Eye (tissue), 1 donor: ENCODE measurements around the gene INPP5A.
A peak's percentile ranks its signal among the peaks of the same experiment; 100 is the strongest.
"Not testable (repeated sequence)": the region's sequence is repeated elsewhere in the genome, so short reads cannot be mapped to it uniquely, and the experiment has no call there.

Source experiments
- DNase-seq: peaks from one replicate; pipeline ENCODE4 v3.0.0-alpha.2; 2015

INPP5A gene

GRCh38 chr10:132504501-132505272 is 32.9 kb upstream of the INPP5A start:
- no peak for DNase-seq

- DNase-seq = not testable (repeated sequence)
Measured at GRCh38 chr10:132505546-132505945, 32.0 kb upstream of the INPP5A start.

GRCh38 chr10:132506711-132507408 is 30.7 kb upstream of the INPP5A start:
- peak; percentile 71 for DNase-seq

- no peak for DNase-seq
Measured at GRCh38 chr10:132507409-132507955, 30.1 kb upstream of the INPP5A start.

- no peak for DNase-seq
Measured at GRCh38 chr10:132507956-132508490, 29.6 kb upstream of the INPP5A start.

GRCh38 chr10:132508581-132509443 is 28.8 kb upstream of the INPP5A start:
- no peak for DNase-seq

- DNase-seq = no peak
Measured at GRCh38 chr10:132509506-132510173, 27.9 kb upstream of the INPP5A start.

- DNase-seq = no peak
Measured at GRCh38 chr10:132510174-132510611, 27.4 kb upstream of the INPP5A start.

GRCh38 chr10:132511121-132512051 is 26.2 kb upstream of the INPP5A start:
- DNase-seq = no peak

GRCh38 chr10:132512052-132512442 is 25.5 kb upstream of the INPP5A start:
- no peak for DNase-seq

GRCh38 chr10:132512693-132513345 is 24.8 kb upstream of the INPP5A start:
- no peak for DNase-seq

- peak; percentile 49 for DNase-seq
Measured at GRCh38 chr10:132514821-132515520, 22.6 kb upstream of the INPP5A start.

GRCh38 chr10:132515811-132516726 is 21.5 kb upstream of the INPP5A start:
- DNase-seq = no peak

GRCh38 chr10:132516771-132517725 is 20.5 kb upstream of the INPP5A start:
- DNase-seq = peak; percentile 89

- DNase-seq = peak; percentile 50
Measured at GRCh38 chr10:132517951-132518521, 19.6 kb upstream of the INPP5A start.

GRCh38 chr10:132518572-132519381 is 18.8 kb upstream of the INPP5A start:
- peak; percentile 44 for DNase-seq
